ENCODE measurements around the gene RTEL1.

The RTEL1 gene

GRCh38 chr20:63685269-63686026 is 27.3 kb downstream of the RTEL1 start:
- Histone ChIP-seq H4K20me1 (ENCODE audit: control insufficient read depth, insufficient read depth, low read depth, low read length) (no peaks in the 10 kb centered on the region), H3K9me3 (ENCODE audit: control insufficient read depth, insufficient read depth, low read length) (no peaks in the 10 kb centered on the region), H3K27ac (ENCODE audit: low read depth, low read length) (no peak overlapping the region), H3K27me3 (ENCODE audit: control insufficient read depth, low read length) (no peaks in the 10 kb centered on the region), H3K79me2 (ENCODE audit: control insufficient read depth, low read length) (no peaks in the 10 kb centered on the region), H3K9me2 (replicated peaks; ENCODE audit: control insufficient read depth, low read length) (no peaks in the 10 kb centered on the region), H3K36me3 (ENCODE audit: control insufficient read depth, low read length) (peaks cover 5% of the 10 kb centered on the region; the same call in 1 of the 2 replicates), H3K4me3 (ENCODE audit: low read length) (no peak overlapping the region), H3K4me1 (ENCODE audit: control insufficient read depth, low read length) (no peaks in the 10 kb centered on the region), H3K4me2 (ENCODE audit: low read length) (no peak overlapping the region), H3F3A (ENCODE audit: control insufficient read depth, insufficient read depth) (no peaks in the 10 kb centered on the region)
- TF ChIP-seq EZH2phosphoT487 (IDR thresholded peaks at IDR 0.05; ENCODE audit: borderline replicate concordance, low read length) = no peak
- TF ChIP-seq, protein P1, sequence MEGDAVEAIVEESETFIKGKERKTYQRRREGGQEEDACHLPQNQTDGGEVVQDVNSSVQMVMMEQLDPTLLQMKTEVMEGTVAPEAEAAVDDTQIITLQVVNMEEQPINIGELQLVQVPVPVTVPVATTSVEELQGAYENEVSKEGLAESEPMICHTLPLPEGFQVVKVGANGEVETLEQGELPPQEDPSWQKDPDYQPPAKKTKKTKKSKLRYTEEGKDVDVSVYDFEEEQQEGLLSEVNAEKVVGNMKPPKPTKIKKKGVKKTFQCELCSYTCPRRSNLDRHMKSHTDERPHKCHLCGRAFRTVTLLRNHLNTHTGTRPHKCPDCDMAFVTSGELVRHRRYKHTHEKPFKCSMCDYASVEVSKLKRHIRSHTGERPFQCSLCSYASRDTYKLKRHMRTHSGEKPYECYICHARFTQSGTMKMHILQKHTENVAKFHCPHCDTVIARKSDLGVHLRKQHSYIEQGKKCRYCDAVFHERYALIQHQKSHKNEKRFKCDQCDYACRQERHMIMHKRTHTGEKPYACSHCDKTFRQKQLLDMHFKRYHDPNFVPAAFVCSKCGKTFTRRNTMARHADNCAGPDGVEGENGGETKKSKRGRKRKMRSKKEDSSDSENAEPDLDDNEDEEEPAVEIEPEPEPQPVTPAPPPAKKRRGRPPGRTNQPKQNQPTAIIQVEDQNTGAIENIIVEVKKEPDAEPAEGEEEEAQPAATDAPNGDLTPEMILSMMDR (IDR thresholded peaks at IDR 0.05; ENCODE audit: low read depth, low read length, poor library complexity, severe bottlenecking) = no peak

GRCh38 chr20:63686094-63686491 is 28.0 kb downstream of the RTEL1 start:
- H3F3A ChIP-seq (ENCODE audit: control insufficient read depth, insufficient read depth) = no peaks in the 10 kb centered on the region
- H4K20me1 ChIP-seq (ENCODE audit: control insufficient read depth, insufficient read depth, low read depth, low read length) = no peaks in the 10 kb centered on the region
- H3K4me1 ChIP-seq (ENCODE audit: control insufficient read depth, low read length) = no peaks in the 10 kb centered on the region
- no peak overlapping the region for H3K4me3 ChIP-seq (ENCODE audit: low read length)
- H3K27ac ChIP-seq (ENCODE audit: low read depth, low read length) = no peak overlapping the region
- H3K36me3 ChIP-seq (ENCODE audit: control insufficient read depth, low read length) = peaks cover 5% of the 10 kb centered on the region; the same call in 1 of the 2 replicates
- H3K27me3 ChIP-seq (ENCODE audit: control insufficient read depth, low read length) = no peaks in the 10 kb centered on the region
- no peaks in the 10 kb centered on the region for H3K79me2 ChIP-seq (ENCODE audit: control insufficient read depth, low read length)
- H3K9me3 ChIP-seq (ENCODE audit: control insufficient read depth, insufficient read depth, low read length) = no peaks in the 10 kb centered on the region
- no peak for TF ChIP-seq EZH2phosphoT487 (IDR thresholded peaks at IDR 0.05; ENCODE audit: borderline replicate concordance, low read length)
- TF ChIP-seq, protein P1 (IDR thresholded peaks at IDR 0.05; ENCODE audit: low read depth, low read length, poor library complexity, severe bottlenecking) = no peak
- no peaks in the 10 kb centered on the region for H3K9me2 ChIP-seq (replicated peaks; ENCODE audit: control insufficient read depth, low read length)
- no peak overlapping the region for H3K4me2 ChIP-seq (ENCODE audit: low read length)

DNA sequence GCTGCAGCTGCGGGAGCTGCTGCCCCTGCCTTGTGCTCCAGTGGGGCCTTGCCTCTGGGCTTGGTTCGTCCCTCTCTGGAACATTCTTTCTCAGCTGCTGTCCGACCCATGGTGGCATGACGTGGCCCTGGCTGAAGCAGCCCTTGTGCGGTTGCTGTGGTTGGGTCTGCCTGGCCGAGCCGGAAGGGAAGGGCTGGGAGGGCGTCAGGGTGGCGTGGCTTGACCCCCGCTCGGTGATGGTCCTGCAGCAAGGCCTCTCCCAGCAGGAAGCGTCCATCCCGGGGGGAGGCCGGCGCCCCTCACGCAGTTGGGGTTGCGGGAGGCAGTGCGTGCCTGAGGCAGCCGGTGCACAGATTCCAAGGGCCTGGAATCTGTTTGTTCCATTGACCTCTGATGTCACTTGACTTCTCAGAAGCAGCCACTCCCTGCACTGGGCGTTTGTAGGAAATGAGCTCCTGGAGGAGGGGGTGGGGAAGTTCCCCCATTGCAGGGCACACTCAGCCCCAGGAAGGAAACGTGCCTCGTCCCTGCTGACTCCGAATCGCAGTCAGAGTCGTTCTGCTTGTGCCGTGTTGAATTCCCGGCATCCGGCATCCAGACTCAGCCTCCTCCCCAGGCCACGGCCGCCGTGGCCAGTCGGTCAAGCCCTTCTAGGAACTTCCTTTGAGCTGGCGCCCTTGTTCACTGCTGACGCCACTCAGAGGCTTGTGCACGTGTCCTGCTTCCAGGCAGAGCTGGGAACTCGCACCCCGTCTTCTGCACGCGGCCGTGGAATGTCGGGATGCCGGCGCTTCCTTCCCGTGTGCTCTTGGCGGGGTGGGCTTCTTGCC is 28.6 kb downstream of the RTEL1 start:
- Histone ChIP-seq H3F3A (ENCODE audit: control insufficient read depth, insufficient read depth) (no peaks in the 10 kb centered on the region), H3K9me2 (replicated peaks; ENCODE audit: control insufficient read depth, low read length) (no peaks in the 10 kb centered on the region), H3K9me3 (ENCODE audit: control insufficient read depth, insufficient read depth, low read length) (no peaks in the 10 kb centered on the region), H3K4me1 (ENCODE audit: control insufficient read depth, low read length) (no peaks in the 10 kb centered on the region), H3K36me3 (ENCODE audit: control insufficient read depth, low read length) (peaks cover 6% of the 10 kb centered on the region; the same call in 1 of the 2 replicates), H4K20me1 (ENCODE audit: control insufficient read depth, insufficient read depth, low read depth, low read length) (no peaks in the 10 kb centered on the region), H3K79me2 (ENCODE audit: control insufficient read depth, low read length) (no peaks in the 10 kb centered on the region), H3K4me2 (ENCODE audit: low read length) (no peak overlapping the region), H3K4me3 (ENCODE audit: low read length) (no peak overlapping the region), H3K27me3 (ENCODE audit: control insufficient read depth, low read length) (no peaks in the 10 kb centered on the region), H3K27ac (ENCODE audit: low read depth, low read length) (no peak overlapping the region)
- TF ChIP-seq, protein P1 (IDR thresholded peaks at IDR 0.05; ENCODE audit: low read depth, low read length, poor library complexity, severe bottlenecking) = no peak
- no peak for TF ChIP-seq EZH2phosphoT487 (IDR thresholded peaks at IDR 0.05; ENCODE audit: borderline replicate concordance, low read length)

Measured in DOHH2 (cell line).